ENCODE results near the gene SLC47A2.
"Not testable (repeated sequence)": the region's sequence is repeated elsewhere in the genome, so short reads cannot be mapped to it uniquely, and the experiment has no call there.

Gene SLC47A2

GRCh38 chr17:19705771-19706770, 10.3 kb downstream of the SLC47A2 start:
- no peak for DNase-seq

- DNase-seq: no peak
These were observed 11.2 kb downstream of the SLC47A2 start for GRCh38 chr17:19705201-19705600.

- DNase-seq: peak; percentile 70
These were observed 12.4 kb downstream of the SLC47A2 start for GRCh38 chr17:19703828-19704613.

DNA sequence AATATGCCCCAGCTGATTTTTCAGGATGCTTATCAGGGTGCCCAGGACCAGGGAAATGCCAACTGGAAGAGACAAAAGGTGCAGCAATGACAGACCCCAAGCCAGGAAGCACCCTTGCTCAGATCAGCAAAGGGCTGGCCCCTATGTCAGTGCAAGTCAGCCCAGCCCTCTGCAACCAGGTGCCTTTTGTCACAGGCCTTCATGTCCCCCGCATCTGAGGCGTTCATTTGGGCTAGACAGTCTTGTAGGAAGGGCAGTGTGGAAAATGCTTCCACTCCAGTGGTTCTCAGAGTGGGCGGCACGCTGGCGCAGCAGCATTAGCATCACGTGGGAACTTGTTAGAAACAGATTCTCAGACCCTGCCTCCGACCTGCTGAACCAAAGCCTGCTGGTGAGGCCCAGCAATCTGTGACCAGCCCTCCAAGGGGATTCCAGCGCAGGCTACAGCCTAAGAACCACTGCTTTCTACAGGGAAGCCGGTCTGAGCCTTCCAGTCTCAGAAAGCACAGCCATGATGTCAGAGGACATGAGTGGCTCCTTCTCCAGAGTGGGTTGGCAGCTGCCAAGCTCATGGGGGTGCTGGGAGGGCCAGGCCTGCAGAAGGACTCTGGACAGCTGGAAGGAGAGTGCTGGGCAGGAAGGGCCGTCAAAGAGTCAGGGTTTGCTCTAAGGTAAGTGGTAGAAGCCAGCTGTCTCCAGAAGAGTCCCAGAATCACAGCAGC, 13.1 kb downstream of the SLC47A2 start:
- DNase-seq: no peak

DNA sequence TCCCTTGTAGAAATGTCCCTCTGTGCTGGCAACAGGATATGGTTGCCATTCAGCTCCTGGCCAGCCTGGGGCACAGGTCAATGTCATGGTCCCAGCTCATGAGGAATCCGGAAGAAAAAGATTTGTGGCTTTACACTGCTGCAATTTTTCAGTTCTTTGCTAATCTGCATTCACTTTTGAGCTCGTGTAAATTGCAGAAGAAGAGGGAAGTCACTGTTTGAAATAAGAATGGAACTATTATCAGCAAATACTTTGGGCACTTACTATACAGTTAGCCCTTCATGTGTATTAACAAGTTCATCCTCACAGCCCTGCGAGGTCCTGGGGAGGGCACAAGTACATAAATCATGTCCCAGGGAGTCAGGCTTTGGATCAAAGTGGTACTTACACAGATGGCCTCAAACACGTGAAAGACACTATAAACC, 14.2 kb downstream of the SLC47A2 start:
- peak; percentile 22 for DNase-seq

DNA sequence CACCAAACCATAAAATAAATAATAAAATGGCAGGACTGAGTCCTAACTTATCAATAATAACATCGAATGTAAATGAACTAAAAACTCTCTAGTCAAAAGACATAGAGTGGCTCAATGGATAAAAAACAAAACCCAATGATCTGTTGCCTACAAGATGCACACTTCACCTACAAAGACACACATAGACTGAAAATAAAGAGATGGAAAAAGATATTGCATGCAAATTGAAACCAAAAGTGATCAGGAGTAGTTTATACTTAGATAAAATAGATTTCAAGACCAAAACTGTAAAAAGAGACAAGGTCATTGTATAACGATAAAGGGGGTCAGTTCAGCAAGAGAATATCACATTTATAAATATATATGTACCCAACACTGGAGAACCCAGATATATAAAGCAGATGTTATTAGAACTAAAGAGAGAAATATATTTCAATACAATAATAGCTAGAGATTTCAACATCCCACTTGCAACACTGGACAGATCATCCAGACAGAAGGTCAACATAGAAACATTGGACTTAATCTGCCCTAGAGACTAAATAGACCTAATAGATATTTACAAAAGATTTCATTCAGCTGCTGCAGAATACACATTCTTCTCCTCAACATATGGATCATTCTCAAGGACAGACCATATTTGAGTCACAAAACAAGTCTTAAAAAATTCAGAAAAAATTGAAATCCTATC, 29.8 kb downstream of the SLC47A2 start:
- no peak for DNase-seq

DNA sequence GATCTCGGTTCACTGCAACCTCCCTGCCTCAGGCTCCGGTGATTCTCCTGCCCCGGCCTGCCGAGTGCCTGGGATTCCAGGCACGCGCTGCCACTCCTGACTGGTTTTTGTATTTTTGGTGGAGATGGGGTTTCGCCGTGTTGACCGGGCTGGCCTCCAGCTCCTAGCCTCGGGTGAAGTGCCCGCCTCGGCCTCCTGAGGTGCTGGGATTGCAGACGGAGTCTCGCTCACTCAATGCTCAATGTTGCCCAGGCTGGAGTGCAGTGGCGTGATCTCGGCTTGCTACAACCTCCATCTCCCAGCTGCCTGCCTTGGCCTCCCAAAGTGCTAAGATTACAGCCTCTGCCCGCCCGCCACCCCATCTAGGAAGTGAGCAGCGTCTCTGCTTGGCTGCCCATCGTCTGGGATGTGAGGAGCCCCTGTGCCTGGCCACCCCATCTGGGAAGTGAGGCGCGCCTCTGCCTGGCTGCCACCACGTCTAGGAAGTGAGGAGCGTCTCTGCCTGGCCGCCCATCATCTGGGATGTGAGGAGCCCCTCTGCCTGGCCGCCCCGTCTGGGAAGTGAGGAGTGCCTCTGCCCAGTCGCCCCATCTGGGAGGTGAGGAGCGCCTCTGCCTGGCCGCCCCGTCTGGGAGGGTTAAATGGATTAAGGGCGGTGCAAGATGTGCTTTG, 31.3 kb downstream of the SLC47A2 start:
- DNase-seq: peak; percentile 73

- DNase-seq: no peak
These were observed 33.3 kb downstream of the SLC47A2 start for GRCh38 chr17:19683117-19683516.

GRCh38 chr17:19678581-19679453, 37.6 kb downstream of the SLC47A2 start:
- no peak for DNase-seq

DNA sequence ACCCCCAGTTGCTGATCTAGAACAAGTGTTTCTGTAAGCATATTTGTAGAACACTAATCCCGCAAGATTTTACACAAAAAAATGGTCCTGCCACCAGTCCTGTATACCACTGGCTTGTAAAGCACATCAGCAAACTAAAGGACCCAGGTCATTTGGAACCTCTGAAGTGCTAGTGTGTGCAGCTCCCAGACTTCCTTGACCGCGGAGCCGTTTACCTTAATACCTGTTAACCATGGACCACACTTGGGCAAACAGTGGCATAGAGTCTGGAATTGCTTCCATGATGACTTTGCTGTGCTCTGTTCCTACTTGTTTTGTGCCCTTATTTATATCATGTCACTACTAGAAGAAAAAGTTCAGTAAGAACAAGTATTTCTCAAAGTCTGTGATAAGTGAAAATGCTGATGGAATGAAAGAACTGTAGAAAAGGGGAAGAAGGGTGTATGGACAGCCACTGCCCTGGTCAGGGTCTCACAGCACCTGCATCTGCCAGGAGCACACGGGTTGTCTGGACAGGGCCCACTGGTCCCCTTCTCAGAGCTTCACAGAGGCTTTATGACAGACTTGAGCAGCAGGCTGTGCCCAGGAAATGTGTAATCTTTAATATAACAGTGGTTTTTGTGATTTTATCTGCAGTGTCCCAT, 38.5 kb downstream of the SLC47A2 start:
- no peak for DNase-seq

GRCh38 chr17:19676896-19677295, 39.5 kb downstream of the SLC47A2 start:
- no peak for DNase-seq

GRCh38 chr17:19673623-19674022, 42.8 kb downstream of the SLC47A2 start:
- no peak for DNase-seq

- DNase-seq: no peak
These were observed 44.2 kb downstream of the SLC47A2 start for GRCh38 chr17:19672009-19672750.

GRCh38 chr17:19671433-19671832, 45.0 kb downstream of the SLC47A2 start:
- no peak for DNase-seq

GRCh38 chr17:19670908-19671307, 45.5 kb downstream of the SLC47A2 start:
- DNase-seq: no peak

DNA sequence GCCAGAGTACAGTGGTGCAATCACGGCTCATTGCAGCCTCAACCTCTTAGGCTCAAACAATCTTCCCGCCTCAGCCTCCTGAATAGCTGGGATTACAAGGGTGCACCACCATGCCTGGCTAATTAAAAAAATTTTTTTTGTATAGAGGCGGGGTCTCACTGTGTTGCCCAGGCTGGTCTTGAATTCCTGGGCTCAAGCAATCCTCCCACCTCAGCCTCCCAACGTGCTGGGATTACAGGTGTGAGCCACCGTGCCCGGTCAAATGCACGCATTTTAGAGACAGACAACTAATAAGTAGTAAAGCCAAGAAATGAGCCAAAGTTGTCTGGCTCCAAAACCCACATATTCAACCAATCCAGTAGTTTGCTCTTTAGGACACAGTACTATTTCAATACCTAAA, 46.7 kb downstream of the SLC47A2 start:
- not testable (repeated sequence) for DNase-seq

DNA sequence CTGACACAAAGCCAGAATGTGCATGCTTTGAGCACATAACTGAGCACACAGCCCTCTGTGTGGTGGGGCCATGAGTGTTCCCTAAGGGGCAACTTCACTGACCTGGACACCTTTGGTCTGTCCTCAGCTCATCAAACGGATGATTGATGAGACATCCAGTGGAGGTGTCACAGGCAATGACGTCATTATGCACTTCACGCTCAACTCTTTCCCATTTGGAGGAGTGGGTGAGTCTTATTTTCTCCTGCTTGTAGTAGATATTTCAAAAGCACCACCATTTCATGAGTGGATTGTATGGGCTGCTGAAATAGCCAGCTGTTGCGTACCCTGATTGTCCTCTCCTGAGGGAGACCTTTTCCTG, 51.6 kb downstream of the SLC47A2 start:
- no peak for DNase-seq

- DNase-seq: no peak
These were observed 52.1 kb downstream of the SLC47A2 start for GRCh38 chr17:19664136-19664820.

DNA sequence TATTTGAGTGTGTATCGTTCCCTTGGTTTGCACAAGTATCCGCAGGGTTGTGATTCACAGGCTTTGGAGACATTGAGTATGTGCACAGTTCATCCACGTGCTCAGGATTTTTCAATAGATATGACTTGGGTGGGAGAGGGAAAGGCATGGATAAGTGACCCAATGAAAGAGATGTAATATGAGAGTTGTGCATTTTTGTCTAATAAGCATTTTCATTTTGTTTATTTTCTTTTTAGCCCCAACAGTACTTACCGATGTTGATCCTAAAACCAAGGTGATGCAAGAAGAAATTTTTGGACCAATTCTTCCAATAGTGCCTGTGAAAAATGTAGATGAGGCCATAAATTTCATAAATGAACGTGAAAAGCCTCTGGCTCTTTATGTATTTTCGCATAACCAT, 53.3 kb downstream of the SLC47A2 start:
- DNase-seq: no peak
